Dermis microvascular lymphatic vessel endothelial cell (primary cell): ENCODE measurements around the gene TAS1R1. TPM values are rescaled to one million over a fixed set of nuclear protein-coding genes. Genes with fewer than 3 reads are reported as not detected.
"Not testable (repeated sequence)": the region's sequence is repeated elsewhere in the genome, so short reads cannot be mapped to it uniquely, and the experiment has no call there.

ENCODE experiments used
- DNase-seq, 2 donors: peaks; one replicate each; pipeline versions ENCODE4 v3.0.0 to v3.0.0-alpha.2; 2010; ENCODE audit warnings: low read depth in 2 of 2
- total RNA-seq: library from RNA; depleted of rRNA; stranded (reverse); fragments of >200 nt; gene quantifications from 2 replicates; pipeline ENCODE4 v1.2.1, GENCODE V29; 2014

Gene TAS1R1
- total RNA-seq, 1 donor from 2014 or later: not detected

GRCh38 chr1:6519935-6520671 lies 35.0 kb upstream of the TAS1R1 start:
- no peak for DNase-seq

GRCh38 chr1:6521536-6521935 lies 33.6 kb upstream of the TAS1R1 start:
- no peak for DNase-seq

DNA sequence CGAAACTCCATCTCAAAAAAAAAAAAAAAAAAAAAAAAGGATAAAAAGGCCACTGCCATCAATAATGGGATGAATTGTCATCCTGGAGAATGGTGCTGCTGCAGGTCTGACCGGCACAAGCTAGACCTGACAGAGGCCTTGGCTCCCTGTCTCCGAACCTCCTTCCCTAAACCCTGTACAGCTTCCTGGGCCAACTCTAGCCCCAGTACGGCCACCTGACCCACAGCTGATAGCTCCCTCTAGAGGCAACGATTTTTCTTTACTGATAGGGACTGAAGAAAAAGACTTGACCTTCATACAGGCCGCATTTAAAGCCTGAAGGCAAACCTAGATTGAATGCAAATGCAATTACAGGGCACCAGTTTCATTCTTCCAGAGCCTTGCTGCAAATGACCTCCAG lies 31.5 kb upstream of the TAS1R1 start:
- DNase-seq: peak; percentile 29 to 59

GRCh38 chr1:6526316-6526715 lies 28.8 kb upstream of the TAS1R1 start:
- DNase-seq: no peak

DNA sequence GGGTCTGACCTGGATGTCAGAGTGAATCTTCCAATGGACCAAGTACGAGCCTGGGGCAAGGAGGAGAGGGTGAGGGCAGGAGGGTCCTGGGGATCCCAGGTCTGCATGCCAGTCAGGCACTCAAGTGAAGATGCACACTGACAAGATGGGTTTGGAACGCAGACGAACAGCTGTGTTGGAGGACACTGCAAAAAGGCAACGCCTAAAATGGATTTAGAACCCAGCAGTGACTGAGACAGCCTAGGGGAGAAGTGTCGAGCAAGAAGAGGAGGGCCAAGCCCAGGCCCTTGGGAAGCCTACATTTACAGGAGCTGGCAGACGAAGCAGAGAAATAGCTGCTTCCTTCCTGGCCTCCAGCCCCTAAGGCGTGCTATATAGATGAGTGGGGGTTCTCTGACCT lies 26.6 kb upstream of the TAS1R1 start:
- no peak for DNase-seq

- no peak for DNase-seq
These were observed 24.5 kb upstream of the TAS1R1 start for GRCh38 chr1:6530504-6531160.

DNA sequence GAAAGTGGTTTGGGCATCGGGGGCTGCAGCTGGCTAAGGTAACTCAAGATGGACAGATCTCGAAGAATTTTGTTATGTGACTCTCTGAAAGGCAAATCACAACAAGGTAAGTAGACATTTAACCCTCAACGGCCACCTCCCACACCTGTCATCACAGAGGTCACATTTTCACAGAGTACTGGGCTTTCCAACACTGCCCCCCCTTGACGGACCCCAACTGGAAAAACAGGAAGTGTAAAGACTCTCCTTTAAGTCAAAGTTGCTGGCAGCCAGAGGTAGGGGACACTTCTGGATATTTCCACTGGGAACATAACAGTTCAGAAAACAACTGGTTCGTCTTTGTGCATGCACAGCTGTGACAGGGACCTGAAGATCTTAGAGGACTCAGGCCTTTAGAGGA lies 23.1 kb upstream of the TAS1R1 start:
- DNase-seq: no peak

DNA sequence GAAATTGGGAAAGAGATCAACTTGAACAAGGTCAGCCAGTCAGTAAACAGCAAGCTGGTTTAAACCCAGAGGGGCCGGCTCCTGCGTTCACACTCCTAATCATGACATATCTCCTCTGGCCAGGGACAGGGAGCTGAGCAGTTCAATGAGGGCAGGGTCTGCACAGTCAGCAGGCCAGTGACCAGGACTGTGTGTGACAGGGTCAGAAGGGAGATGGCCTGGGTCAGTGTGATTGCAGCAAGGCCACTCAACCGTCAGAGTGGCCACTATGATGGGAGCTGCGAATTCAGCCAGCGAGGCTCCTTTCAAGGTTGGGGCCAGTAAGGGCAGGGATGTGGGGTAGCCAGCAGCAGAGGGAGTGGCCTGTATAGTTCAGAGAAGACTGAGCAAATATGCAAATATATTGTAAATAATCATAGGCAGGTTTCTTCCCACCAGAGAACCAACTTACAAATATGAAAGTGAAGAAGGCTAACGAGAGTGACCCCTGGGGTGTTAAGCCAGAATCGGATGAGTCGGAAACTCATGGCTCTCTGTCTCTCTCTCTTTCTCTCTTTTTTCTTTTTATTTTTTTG lies 20.8 kb upstream of the TAS1R1 start:
- DNase-seq: no peak

DNA sequence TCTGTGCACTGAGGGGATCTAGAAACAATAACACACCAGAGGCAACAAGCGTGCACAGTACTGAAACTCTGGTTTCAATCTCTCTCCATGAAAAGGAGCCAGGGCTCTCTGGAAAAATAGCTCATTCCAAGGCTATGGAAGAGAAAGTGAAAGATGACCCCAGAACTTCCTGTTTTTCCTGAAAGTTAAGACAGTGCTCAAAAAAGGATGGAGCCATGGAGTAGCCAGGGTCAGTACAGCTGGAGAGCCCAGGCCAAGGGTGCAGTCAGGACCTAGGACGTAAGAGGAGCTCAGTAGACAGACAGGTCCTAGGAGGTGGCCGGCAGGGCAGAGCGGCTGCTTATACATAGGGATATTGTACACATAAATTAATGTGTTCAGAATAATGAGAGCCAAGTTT lies 19.9 kb upstream of the TAS1R1 start:
- DNase-seq: no peak

- no peak for DNase-seq
These were observed 18.8 kb upstream of the TAS1R1 start for GRCh38 chr1:6536291-6536690.

- DNase-seq: no peak
These were observed 16.2 kb upstream of the TAS1R1 start for GRCh38 chr1:6538956-6539355.

- peak; percentile 35 to 87 for DNase-seq
These were observed 10.3 kb upstream of the TAS1R1 start for GRCh38 chr1:6544831-6545230.

DNA sequence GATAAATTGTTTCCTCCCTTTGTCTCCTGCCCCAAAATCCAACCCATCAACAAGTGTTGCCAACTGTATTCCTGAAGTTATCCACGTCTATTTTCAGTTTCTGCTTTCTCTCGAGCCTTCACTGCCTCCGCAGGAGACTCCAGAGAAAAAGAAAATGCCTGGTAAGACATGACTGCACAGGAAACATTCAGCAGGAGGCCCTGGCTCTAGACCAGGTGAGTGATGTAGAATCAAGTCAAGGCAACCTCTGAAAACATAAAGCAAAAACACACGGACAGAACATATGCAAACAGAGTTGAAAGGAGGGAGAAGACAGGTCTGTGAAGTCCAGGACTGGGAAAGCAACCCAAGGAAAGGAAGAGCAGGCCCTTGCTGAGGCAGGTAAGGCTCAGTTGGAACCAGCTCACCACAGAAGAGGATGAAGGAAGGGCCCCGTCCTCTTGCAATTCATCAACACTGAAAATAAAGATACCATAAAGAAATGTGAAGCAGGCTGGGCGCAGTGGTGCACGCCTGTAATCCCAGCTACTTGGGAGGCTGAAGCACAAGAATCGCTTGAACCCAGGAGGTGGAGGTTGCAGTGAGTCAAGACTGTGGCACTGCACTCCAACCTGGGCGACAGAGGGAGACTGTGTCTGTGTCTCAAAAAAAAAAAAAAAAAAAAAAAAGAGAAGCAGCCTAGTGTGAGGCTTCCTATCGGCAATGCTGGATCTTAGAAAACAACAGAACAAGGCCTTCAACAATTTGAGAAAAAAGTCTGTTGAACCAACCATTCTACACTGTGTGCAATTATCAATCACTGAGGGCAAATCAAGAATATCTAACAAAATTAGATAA lies 9.6 kb upstream of the TAS1R1 start:
- peak in 1 of 2 donors; percentile 45 for DNase-seq

GRCh38 chr1:6546326-6546725 lies 8.8 kb upstream of the TAS1R1 start:
- DNase-seq: peak; percentile 12 to 68

GRCh38 chr1:6547301-6547700 lies 7.8 kb upstream of the TAS1R1 start:
- DNase-seq: peak in 1 of 2 donors; percentile 60

DNA sequence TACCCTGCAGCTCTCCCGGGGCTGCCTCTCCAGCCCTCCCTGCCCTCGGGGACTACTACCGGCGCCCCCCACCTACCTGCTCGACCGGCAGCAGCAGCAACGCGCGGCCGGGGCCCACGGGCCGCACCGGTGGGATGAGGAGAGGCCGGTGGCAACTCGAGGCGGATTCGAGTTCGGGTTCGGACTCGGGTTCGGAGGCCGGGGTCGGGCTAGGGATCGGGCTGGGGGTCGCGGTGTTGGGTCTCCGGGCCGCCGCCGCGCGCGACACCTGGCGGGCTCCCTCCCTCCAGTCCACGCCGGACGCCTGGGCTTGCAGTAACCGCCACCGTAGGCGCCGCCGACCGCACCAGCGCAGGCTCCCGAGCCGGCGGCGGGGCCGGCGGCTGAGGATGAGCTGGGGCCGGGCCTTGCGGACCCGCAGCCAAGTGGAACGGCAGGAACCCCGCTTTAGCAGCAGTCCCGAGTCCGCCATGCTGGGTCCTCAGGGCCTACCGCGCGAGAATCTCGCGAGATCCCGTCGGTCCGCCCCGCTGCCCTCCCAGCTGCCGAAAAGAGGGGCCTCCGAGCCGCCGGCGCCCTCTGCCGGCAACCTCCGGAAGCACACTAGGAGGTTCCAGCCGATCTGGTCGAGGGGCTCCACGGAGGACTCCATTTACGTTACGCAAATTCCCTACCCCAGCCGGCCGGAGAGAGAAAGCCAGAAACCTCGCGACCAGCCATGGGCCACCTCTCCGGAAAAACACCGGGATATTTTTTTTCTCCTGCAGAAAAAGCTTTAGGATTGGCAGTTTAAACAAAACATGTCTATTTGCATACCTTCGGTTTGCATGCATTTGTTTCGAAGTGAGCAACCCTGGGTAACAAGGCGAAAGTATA lies 838 bp upstream of the TAS1R1 start, which contains the start of gene NOL9:
Gene NOL9 (minus strand): TSS at position 483 of the 876 bp plus-strand sequence. CDS start 11 bp downstream, at position 472.
- peak; percentile 84 to 92 for DNase-seq

- no peak for DNase-seq
These were observed 2.5 kb downstream of the TAS1R1 start for GRCh38 chr1:6557597-6557996.

DNA sequence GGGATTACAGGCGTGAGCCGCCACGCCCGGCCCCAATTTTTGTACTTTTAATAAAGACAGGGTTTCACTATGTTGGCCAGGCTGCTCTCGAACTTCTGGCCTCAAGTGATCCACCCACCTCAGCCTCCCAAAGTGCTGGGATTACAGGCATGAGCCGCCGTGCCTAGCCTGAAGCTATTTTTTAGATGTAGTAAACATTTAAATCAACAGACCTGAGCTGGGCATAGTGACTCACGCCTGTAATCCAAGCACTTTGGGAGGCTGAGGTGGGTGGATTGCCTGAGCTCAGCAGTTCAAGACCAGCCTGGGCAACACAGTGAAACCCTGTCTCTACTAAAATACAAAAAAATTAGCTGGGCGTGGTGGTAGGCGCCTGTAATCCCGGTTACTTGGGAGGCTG lies 4.1 kb downstream of the TAS1R1 start:
- DNase-seq: not testable (repeated sequence)

DNA sequence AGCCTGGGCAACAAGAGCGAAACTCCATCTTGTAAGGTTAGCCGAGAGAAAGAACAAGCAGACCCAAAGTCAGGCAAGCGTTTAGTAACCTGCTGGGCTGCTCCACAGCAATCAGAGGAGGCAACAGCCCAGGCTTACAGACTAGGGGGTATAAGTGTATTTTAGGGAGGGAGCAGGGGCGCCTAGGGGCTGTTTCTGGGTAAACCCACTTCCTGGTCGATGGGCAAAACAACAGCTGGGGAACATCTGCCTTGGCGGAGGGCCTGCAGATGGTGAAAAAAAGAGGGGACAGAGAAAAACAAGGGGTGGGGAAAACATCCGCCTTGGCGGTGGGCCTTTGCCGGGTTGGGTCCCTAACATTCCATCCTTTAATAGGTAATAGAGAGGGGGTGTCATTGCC lies 5.2 kb downstream of the TAS1R1 start:
- no peak for DNase-seq

- no peak for DNase-seq
These were observed 13.9 kb downstream of the TAS1R1 start for GRCh38 chr1:6569033-6569432.

GRCh38 chr1:6570100-6570499 lies 15.0 kb downstream of the TAS1R1 start:
- DNase-seq: no peak
